GM18517 (cell line): ENCODE data around the gene GDF15.

ENCODE experiments used
- ATAC-seq: cut with Tn5 transposase; IDR thresholded peaks from one replicate; pipeline ENCODE4 v1.9.1; 2021; ENCODE audit warnings: mild to moderate bottlenecking, moderate library complexity; ENCODE audit not compliant: unreplicated experiment

GDF15 gene

DNA sequence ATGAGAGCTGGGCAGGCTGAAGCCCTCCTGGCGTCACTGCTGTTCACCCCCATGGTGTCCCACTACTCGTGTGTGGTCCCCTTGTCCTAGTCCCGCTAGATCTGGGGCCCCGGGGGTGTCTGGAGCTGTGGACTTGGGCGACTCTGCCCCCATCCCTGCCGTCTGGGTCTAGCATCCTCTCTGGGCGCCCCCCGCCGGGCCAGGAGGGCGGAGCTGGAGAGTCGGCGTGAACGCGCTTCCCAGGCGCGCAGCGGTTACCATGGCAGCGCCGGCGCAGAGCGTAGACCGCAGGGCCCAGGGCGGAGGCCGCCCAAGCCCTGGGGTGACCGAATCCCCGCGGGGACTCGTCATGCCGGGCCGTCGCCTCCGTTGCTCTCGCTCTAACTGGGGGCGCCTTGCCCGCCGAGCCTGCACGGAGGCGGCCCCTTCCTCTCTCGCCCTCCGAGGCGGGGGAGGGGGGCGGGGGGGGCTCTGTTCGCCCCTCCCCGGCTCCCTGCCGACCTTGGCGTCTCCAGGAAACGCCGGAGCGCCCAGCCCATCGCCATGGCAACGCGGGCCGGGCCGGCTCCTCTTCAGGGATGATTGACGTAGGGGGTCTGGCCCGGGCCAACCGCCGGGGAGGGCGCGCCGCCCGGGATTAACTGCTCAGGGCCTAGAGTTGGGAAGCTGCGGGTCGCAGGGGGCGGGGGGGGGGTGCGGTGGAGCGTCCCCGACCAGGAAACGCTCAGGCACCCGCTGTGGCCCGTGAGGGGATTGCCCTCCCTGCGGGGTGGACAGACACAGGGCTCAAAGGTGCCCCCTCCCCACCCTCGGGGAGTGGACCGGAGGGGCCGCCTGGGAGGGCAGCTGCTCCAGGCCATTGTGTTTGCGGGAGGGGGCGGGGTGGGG, 43.1 kb downstream of the GDF15 start:
- ATAC-seq, result peak; percentile 51

DNA sequence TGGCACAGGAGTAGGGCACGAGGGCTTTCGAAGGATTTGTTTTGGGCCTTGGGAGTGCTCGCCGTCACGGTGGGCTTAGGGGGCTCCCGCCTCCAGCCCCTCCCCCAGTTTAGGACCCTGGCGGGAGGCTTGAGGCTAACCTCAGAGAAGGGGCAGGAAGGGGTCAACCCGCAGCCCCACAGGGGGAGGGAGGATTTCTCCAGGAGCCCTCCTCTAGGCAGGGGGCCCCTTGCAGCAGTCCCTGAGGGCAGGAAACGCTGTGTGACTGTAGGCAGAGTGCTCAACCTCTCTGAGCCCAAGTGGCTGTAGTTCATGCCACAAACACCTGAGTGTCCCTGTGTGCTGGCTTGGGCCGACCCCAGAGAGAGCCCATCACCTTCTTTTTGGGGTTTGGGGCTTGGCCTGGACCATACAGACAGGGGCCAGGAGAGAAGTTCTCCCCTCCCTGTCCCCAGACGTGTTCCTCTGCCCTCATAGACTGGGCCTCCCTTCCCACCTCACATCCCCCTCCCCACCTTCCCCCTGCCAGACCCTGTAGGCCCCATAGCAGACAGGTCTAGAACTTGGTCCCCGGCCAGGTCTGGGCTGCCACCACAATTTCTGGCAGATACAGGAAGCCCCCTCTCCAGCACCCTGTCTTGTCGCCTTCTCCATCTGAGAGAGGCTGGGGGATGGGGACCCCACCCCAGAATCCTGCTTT, 43.9 kb downstream of the GDF15 start:
- no peak for ATAC-seq

DNA sequence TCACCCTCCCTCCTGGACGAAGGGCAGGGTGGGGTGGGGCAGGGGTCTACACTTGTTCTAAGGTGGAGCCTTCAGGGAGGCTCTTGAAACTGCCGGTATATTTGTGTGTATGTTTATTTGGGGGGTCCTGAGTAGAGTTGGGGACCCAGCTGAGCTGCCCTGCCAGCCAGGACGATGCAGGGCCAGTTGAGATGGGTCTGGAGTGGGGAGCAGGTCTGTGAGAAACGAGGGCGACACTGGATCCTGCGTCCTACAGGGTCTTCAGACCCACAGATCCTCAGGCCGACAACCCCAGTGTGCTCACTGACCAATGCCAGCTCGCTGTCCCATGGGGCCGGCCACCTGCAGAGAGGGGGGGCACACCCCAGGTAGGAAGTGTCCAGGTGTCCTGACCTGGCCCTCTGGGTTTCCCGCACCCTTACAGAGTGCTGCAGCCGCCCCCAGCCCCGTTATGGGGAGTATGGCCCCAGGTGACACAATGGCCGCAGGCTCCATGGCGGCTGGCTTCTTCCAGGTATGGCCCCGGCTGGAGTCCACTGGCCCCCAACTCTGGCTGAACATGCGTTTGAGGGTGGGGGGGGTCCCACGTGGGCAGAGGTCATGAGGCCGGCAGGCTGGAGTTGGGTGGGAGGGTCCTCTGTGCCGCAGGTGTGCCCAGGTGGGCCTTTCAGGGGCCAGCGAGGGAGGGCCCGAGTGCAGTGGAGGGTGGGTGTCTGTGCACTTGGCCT, 44.6 kb downstream of the GDF15 start:
- ATAC-seq, result no peak

DNA sequence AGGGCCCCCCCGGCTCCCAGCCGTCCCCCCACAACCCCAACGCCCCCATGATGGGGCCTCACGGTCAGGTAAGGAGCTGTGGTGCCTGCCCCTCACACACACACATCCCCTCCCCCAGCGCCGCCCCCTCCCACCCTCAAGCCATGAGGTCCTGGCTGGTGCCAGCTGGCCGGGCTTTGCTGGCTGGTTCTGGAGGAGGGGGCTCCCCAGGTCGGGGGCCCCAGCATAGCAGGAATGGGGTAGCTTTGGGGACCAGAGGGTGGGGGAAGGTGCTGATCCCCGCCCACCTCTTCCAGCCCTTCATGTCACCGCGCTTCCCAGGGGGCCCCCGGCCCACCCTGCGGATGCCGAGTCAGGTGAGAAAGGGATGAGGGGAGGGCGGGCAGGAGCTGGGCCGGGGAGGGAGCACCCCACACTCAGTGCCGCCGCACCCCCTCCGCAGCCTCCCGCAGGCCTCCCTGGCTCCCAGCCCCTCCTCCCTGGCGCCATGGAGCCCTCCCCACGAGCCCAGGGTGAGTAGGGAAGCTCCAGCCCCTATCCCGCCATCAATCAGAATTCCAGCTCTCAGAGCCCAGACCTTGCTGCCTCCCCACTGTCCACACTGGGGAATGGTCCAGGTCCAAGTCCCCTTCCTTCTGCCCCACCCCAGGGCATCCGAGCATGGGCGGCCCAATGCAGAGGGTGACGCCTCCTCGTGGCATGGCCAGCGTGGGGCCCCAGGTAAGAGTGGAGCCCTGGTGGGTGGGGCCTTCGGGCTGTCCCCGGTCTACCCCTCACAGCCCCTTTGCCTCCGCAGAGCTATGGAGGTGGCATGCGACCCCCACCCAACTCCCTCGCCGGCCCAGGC, 45.6 kb downstream of the GDF15 start:
- no peak for ATAC-seq

DNA sequence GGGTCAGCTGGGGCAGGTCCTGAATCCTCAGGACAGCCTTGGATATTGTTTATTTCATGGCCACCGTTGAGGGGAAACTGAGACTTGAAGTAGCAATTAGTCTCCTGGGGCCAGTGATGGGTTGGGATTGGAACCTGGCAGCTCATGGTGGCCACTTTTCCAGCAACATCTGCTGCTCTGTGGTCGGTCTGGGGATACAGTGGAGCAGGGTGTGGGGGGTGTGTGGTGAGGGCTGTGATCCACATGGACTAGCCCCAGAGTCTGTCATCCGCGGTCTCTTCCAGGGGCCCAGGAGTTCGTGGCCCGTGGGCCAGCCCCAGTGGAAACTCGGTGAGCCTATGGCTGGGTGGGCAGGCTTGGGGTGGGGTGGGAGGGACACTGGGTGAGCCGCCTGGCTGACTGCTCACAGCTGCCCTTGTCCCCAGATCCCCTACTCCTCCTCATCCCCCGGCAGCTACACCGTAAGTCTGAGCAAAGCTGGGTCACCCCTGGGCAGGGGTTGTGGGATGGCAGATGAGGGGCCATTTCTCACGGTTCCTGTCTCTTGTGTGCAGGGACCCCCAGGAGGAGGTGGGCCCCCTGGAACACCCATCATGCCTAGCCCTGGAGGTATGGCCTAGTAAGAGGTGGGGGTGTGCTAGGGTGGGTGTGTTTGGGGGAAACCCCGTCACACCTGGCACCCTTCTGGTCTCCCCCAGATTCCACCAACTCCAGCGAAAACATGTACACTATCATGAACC, 46.5 kb downstream of the GDF15 start:
- no peak for ATAC-seq

DNA sequence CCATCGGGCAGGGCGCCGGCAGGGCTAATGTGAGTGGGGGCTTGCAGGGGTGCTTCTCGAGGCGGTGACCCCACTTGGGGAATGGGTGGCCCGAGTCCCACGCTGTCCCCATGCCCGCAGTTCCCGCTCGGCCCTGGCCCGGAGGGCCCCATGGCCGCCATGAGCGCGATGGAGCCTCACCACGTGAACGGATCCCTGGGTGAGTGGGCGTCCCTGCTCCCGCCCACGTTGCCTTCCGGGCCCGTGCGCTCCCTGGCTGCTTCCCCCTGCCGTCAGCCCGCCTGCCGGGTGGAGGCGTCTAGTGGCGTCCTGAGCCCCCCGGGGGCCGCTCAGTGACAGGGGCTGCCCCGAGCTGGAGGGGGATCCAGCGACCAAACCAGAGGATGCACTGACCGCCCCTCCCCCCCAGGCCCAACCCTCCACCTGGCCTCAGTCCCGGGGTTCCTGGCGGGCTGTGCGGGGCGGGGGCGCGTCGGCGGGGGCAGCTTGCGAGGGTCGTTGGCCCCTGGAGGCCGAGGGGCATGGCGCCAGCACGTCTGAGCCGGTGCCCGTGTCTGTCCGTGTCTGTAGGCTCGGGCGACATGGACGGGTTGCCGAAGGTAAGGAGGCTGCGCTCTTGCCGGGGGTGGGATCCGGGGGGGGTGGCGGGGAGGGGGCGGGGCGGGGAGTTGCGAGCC, 47.2 kb downstream of the GDF15 start:
- ATAC-seq, result no peak

DNA sequence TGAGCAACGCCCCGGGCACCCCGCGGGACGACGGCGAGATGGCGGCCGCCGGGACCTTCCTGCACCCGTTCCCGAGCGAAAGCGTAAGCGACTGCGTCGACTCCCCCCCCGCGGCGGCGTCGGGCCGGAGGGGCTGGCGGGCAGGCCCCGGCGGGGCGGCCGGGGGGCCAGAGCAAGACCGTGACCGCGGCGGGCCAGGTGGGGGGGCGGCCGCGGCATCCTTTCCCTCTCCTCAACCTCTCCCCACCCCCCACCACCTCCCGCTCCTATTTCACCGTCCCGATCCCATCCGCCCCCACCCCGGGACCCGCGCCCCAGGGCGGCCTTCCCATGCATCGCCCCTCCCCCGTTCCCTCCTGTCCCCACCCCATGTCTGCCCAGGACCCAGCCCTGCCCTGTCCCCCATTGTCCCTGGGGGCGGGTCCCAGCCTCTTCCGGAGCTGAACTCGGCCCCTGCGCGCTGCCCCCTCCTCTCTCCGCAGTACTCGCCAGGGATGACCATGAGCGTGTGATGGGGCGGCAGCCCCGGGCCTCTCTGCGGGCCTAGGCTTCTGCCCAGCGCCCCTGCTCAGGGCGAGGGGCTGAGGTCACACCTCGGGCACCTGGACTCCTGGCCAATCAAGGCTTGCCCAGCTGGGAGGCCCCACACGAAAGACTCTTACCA, 47.9 kb downstream of the GDF15 start:
- ATAC-seq, result no peak

DNA sequence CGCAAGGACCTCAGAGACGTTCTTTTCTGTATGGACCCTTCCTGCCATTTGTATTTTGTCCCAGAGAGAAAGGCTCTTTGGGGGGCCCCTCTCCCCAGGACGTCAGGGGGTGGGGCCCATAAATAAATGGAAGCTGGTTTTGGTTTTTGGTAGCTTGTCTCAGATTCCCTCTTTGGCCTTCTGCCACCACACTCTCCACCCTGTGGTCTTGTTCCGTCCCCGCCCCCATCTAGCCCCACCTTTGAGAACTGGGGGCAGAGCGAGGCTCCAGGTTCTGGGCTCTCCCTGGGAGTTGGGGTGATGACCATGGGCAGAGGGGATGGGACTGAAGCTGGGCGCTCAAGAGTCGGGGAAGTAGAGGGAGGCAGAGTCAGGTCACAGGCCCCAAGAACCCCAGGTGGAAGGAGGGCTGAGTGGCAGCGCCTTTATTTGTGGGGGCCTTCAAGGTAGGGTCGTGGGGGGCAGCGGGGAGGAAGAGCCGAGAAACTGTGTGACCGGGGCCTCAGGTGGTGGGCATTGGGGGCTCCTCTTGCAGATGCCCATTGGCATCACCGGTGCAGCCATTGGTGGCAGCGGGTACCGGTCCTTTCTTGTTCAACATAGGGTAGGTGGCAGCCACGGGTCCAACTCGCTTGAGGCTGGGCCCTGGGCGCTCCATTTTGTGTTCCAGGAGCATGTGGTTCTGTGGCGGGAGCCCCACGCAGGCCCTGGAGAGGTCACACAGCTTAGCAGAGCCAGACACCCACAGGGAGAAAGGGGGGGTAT, 48.6 kb downstream of the GDF15 start:
- ATAC-seq, result no peak

DNA sequence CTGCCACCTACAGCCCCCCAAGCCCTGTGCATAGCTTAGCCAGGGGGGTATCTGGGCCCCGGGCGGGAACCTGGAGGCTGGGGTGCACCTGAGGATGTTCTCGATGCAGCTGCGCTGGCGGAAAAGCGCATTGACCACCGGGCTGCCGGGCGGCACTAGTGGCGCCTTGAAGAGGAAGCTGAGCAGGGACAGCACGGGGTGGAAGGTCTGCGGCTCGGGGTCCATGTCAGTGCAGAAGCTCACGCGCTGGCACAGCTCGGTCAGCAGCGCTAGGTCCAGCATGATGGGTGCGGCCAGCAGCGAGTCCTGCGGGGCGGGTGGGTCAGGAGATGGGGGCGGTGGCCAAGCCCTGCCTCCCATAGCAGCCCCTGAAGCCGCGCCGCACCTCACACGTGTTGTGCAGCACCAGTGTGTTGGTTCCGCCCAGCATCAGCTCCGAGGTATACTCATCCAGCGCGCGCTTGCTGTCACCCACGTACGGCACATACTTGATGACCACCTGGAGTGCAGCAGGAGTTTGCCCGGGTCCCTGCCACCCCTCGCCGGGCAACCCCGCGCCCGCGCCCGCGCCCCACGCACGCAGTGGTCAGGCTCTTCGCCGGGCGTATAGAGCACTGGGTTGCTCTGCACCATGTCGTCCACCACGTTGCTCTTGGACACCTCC, 49.4 kb downstream of the GDF15 start:
- ATAC-seq, result no peak

DNA sequence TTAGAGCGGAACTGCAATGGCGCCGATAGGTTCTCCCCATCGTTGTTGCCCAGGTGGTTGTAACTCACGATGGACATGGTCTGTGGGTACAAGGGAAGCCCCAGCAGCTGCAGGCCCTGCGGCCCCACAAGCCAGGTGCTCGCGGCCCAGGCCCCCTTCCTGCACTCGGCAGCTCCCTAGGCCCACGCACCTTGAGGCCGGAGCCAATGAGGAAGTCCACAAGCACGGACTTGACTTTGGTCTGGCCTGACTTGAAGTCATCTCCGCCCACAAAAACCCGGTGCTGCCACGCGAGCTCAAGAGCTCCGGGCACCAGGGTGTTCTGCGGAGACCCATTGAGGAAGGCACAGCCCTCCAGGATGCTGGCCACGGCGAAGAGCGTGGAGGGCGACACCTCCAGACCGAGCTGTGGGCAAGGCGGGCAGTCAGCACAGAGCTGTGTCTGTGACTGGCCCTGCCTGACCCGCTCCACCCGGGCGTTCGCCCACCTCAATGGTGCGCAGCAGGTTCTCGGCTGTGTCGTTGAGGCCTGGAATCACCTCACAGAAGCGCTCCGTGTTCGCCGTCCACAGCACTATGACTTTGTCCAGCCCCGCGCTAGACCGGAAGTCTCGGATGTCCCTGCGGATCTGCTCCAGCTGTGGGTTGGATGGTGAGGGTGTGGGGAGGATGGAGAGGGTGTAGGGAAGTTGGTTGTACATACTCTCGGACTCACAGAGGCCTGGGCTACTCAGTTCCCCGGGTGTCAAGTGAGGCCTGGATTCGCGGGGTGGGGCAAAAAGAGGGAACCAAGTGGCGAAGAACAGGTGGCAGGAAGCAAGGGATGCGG, 50.1 kb downstream of the GDF15 start:
- no peak for ATAC-seq

DNA sequence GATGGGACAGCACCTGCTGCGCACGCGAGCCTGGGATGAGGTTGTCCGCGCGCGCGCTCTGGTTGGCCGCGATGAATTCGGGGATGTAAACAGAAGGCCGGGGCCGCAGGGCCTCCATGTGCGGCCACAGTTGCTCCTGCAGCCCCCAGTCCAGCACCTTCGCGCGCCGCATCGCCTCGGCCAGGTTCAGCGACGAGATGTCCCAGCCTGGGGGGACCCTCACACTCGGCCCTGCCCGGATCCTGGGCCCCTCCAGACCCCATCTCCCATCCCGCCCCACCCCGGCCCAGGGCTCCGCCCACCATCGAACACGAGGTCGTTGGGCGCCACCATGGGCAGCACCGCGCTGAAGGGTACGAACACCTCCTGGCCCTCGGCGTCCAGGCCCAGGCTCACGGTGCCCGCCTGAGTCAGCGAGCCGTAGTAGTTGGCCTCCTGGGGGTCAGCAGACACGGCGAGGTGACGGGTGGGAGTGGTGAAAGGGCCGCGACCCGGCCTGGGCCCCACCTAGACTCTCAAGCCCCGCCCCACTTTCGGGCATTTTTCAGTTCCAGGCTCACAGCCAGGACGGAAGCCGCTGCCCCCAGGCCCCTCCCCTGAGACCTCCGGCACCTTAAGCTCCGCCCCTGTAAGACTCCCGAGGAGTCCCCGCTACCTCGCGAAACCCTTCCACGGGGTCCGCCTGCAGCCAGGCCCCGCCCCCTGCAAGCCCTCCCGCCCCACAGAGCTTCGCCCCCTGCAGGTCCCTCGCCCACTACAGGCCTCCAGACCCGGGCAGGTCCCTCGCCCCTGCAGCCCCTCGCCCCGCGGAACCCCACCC, 50.9 kb downstream of the GDF15 start:
- ATAC-seq, result no peak

DNA sequence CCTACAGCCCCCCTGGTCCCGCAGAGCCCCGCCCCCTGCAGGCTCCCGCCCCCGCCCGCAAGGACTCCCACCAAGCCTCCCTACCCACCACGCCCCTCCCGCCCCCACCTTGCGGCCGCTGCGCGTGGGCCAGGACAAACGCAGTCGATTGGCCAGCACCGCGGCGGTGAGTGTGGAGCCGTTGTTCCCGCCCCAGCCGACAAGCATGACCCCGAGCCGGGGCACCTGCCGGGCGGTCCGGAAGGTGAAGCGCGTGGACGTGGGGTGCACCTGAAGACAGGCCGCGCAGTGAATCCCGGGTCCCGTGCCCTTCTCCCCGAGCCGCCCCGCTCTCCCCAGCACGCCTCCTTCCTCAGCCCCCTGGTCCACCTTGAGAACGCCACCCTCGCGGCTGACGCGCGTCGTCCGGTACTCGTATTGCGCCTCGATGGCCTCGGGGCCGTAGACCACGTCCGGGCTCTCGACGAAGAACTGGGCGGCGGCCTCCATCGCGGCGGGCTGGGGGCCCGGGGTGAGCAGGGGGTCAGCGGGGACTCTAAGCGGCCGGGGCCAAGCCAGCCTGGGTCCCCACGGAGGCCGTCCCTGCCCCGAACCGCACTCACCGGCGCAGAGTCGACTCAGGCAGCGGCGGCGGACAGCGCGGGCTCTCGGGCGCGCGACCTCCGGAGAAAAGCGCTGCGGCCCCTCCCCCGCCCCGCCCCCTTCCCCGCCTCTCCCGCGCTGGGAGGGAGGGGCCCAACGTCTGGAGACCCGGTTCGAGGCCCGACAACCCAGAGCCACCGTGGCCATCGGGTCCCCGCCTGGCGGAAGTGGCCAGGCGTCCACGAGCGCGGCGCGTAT, 51.8 kb downstream of the GDF15 start, which contains the start of gene ISYNA1:
TSS of gene ISYNA1 (minus strand) at position 643 of the 840 bp plus-strand sequence. CDS start at position 489, 154 bp downstream.
- no peak for ATAC-seq

DNA sequence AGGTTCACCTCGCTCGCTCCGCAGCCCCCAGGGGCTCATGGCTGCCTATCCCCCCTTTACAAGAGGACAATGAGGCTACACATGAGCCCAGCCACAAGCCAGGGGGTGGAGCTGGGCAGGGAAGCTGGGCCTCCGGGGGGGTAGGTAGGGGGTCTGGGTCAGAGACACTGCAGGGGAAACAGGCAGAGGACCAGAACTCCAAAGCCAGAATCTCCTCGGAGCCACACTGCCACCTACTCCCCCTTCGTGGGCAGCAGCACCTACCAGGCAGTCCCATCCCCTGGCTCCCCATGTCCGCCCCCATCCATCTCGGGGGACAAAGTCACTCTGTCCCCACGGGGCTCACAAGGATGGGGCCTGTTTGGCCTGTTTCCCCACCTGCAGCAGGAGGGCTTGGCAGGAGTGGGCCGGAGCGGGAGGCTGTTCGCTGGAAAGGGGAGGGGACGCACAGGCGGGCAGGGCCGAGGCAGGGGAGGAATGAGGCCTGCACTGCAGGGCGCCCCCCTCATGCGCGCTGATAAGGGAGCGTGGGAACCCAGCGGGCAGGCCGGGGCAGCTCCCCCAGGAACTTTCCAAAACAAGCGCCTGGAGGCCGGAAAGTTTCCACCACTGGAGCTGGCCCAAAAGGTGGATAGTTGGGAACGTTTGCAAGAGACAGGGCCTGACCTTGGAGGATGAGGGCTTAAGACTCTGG, 52.5 kb downstream of the GDF15 start:
- ATAC-seq, result no peak
